ENCODE measurements around the gene RIT2.

- TF ChIP-seq POLR2A (IDR thresholded peaks at IDR 0.05; ENCODE audit: low read depth, low read length) (no peak), POLR2AphosphoS5 (IDR thresholded peaks at IDR 0.05; ENCODE audit: low read depth, low read length) (no peak), TAF1 (IDR thresholded peaks at IDR 0.05; ENCODE audit: borderline replicate concordance, low read depth, low read length) (no peak)
Measured at GRCh38 chr18:42956287-42956686, 159.2 kb downstream of the RIT2 start.
